ENCODE measurements around the gene DNMT3A.

Gene DNMT3A

GRCh38 chr2:25341753-25342371, at the start of gene DNMT3A:
Gene DNMT3A (minus strand): TSS chr2:25341925. CDS start chr2:25313984, 27,941 bp downstream.
- peak; percentile 64 for DNase-seq (ENCODE audit: low spot score)

GRCh38 chr2:25389161-25389560, 47.4 kb upstream of the DNMT3A start:
- no peak for DNase-seq (ENCODE audit: low spot score)

GRCh38 chr2:25388491-25388890, 46.8 kb upstream of the DNMT3A start:
- DNase-seq (ENCODE audit: low spot score), result no peak

GRCh38 chr2:25387876-25388449, 46.2 kb upstream of the DNMT3A start:
- no peak for DNase-seq (ENCODE audit: low spot score)

GRCh38 chr2:25386971-25387875, 45.5 kb upstream of the DNMT3A start:
- DNase-seq (ENCODE audit: low spot score), result no peak

GRCh38 chr2:25385910-25386309, 44.2 kb upstream of the DNMT3A start:
- DNase-seq (ENCODE audit: low spot score), result no peak

GRCh38 chr2:25383806-25384205, 42.1 kb upstream of the DNMT3A start:
- no peak for DNase-seq (ENCODE audit: low spot score)

- DNase-seq (ENCODE audit: low spot score), result no peak
Measured at GRCh38 chr2:25381502-25381901, 39.8 kb upstream of the DNMT3A start.

GRCh38 chr2:25380586-25381375, 39.1 kb upstream of the DNMT3A start:
- no peak for DNase-seq (ENCODE audit: low spot score)

- no peak for DNase-seq (ENCODE audit: low spot score)
Measured at GRCh38 chr2:25380023-25380422, 38.3 kb upstream of the DNMT3A start.

GRCh38 chr2:25379535-25379934, 37.8 kb upstream of the DNMT3A start:
- DNase-seq (ENCODE audit: low spot score), result no peak

GRCh38 chr2:25378731-25379490, 37.2 kb upstream of the DNMT3A start:
- DNase-seq (ENCODE audit: low spot score), result no peak

- no peak for DNase-seq (ENCODE audit: low spot score)
Measured at GRCh38 chr2:25377822-25378421, 36.2 kb upstream of the DNMT3A start.

- DNase-seq (ENCODE audit: low spot score), result peak; percentile 83
Measured at GRCh38 chr2:25376750-25377621, 35.3 kb upstream of the DNMT3A start.

- no peak for DNase-seq (ENCODE audit: low spot score)
Measured at GRCh38 chr2:25375989-25376545, 34.3 kb upstream of the DNMT3A start.

- no peak for DNase-seq (ENCODE audit: low spot score)
Measured at GRCh38 chr2:25375371-25375988, 33.8 kb upstream of the DNMT3A start.

- DNase-seq (ENCODE audit: low spot score), result no peak
Measured at GRCh38 chr2:25374827-25375226, 33.1 kb upstream of the DNMT3A start.

GRCh38 chr2:25374411-25374810, 32.7 kb upstream of the DNMT3A start:
- no peak for DNase-seq (ENCODE audit: low spot score)

GRCh38 chr2:25373269-25373981, 31.7 kb upstream of the DNMT3A start:
- no peak for DNase-seq (ENCODE audit: low spot score)

Data from HuH-7.5 (cell line).